HG03439 (cell line): ENCODE data around the gene TRIO.

Source experiments
- ATAC-seq: cut with Tn5 transposase; IDR thresholded peaks from one replicate; pipeline ENCODE4 v1.9.1; 2021; ENCODE audit warnings: mild to moderate bottlenecking, moderate library complexity; ENCODE audit not compliant: unreplicated experiment

Gene TRIO

DNA sequence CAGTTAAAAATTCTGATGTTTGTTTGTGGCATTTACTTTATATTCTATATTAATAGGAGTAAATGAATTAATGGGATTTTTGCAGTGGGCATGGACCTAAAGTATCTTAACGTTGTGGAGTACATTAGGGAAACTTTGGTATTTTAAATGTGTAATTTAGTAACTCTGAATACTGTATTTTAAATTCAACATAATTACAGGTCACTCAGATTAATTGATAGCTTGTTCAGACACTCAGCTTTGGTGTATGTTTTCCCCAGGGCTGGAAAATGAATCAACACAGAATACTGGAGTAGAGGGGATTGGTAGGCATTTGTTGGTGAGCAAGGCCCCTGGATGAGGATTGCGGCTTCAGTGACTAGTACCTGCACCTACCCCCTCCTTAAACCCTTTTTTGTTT is 117.5 kb downstream of the TRIO start:
- no peak for ATAC-seq

DNA sequence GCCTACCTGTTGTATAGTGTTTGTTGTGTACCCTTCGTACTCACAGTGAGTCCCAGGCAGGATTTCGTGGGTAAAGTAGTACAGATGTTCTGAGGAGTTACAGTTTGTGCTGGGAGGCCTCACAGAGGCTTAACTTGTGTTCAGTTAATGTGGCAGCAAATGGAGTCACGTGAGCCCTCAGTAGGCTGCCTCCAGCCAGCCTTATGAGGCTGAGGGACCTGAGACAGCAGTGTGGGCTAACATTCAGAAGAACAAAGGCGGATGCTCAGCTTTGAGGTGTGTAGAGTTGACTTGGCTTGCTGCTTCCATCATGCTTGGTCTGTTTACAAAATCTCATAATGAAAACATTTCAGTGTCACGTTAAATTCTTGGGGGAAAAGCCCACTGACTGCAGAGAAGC is 118.1 kb downstream of the TRIO start:
- ATAC-seq: no peak

DNA sequence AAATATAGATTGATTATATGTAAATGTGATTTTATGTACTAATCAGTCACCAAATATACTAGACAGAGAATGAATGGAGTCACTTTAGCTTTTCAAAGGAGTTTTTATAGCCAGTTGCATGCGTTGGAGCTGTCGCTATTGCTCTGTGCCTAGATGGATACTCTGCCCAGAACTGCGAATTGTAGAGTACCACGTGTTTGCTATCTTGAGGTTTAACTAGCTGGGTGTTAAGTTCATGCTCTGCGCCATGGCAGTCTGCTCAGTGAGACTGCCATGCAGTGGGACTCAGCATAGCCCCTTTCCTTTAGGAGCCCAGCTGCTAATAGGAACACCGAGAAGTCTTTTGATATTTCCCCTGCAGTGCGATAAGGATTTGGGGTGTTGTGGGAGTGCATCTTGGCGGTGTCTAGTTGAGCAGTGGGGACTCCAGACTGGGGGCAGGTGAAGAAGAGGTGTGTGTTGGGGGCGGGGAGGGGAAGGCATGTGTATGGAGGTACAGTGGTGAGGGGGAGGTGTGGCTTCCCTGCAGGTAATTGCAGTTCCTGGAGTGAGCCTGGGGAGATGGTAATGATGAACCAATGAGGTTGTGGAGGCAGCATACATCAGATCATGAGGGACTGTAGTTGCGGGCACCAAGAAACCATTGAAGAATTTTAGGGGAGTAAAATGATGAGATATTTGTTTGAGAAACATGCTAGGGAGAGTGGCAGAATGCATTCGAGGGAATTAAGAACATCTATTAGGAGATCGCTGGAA is 118.9 kb downstream of the TRIO start:
- no peak for ATAC-seq

DNA sequence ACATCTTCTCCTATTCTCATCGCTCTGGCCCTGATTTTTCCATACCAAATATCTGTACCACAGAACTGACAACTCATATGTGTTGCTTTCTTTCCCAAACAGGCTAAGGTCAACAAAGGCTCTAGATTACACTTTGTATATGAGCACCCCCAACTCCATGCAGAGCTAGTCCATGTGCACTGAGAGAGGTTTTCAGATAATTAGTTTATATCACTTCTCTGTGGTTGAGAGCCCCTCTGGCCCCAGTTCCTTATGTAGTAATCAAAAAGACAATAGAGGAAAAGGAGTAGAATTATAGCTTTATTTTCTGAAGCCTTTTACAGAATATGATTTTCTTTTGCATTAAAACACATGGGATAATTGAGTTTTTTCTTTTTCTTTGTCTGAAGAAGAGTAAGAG is 120.0 kb downstream of the TRIO start:
- ATAC-seq: no peak

DNA sequence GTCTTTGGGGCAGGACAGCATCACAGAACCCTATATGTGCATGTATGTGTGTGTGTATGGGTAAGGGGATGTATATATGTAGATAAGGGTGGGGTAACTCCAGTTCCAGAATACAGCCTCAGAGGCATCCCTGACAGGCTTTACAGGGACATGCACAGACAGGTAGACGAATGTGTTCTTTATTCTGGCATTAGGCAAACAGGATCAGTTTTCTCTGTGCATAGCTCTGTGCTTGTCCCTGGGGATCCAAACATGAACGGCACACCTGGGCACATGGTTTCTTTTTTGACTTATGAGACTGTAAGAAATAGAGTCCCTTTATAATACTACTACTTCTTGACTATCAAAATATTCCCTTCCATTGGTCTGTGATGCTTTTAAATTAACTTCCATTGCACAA is 120.6 kb downstream of the TRIO start:
- no peak for ATAC-seq

DNA sequence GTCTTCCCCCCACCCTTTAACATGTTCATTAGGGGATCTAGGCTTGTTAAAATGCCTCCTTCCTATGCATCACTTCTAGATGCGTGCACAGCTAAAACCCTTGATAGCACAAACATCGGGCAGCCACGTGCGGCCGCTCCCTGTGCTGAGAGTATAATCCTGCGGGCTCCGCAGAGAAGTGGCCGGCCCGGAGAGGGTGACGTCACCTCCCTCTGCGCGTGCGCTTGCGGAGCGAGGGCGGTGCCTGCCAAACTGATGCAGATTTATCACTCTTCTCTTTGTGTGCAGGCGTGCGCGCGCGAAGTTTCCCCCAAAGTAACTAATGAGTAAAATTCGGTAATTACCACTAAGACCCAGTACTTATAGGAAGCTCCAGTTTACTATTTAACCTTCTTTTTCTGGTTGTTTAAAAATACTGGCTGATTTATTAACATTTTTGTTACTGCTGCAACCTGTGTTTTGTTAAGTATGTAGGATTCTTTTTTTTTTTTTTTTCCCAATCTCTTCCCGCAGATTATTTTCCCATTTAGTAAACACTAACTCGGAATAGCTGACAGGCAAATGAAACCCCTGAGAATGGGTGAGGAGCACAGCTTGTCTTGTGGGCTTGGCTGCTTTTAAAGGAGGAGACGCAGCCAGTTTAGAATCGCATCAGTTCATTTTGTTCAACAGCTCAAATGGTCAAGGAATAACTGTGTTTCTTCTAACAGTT is 121.6 kb downstream of the TRIO start:
- peak; percentile 79 for ATAC-seq

DNA sequence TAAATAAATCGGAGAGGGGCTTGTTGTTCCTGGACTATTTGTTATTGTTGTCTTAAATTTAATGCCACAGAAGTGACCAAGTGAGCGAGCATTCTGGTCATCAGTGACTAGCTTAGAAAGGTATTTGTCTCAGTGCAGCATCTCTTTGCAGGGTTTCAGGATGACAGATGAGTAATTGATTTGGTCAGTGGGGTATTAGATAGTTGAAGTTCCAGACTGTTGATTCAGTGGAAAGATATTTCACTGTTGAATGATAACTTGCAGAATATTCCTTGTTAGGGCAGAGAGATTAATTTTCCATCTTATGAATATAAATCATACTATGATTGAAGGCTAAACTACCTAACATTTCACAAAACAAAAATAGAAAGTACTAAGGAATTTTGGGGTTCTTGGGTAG is 122.4 kb downstream of the TRIO start:
- ATAC-seq: no peak

DNA sequence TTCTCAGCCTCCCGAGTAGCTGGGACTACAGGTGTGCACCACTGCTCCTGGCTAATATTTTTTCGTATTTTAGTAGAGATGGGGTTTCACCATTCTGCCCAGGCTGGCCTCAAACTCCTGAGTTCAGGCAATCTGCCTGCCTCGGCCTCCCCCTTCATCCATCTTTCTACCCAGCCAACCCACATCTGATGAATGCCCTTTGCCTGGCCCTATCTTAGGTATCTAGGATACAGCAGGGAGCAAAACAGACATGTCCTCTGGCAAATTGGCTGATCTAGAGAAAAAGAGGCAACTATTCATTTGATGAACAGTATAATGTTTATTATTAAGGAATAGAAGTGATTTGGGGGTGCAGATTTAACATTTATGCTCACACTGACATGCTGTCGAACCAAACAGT is 123.0 kb downstream of the TRIO start:
- no peak for ATAC-seq

DNA sequence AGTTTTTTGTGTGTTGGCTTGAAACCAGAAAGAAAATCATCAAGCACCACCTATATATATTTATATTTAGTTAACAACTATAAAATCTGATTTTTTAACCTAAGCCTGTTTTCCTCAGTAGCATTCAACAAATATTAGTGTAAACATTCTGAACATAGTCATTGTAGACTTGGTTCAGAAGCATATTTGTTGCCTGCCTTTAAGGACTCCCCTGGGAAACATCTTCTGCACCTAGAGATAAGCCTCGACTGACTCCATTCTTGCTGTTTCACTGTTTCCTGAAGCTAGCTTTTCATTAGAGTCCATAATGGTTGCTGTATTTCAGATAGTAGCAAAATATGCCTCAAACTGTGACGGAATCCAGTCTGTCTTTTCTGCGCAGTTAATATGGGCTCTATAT is 123.5 kb downstream of the TRIO start:
- ATAC-seq: no peak

DNA sequence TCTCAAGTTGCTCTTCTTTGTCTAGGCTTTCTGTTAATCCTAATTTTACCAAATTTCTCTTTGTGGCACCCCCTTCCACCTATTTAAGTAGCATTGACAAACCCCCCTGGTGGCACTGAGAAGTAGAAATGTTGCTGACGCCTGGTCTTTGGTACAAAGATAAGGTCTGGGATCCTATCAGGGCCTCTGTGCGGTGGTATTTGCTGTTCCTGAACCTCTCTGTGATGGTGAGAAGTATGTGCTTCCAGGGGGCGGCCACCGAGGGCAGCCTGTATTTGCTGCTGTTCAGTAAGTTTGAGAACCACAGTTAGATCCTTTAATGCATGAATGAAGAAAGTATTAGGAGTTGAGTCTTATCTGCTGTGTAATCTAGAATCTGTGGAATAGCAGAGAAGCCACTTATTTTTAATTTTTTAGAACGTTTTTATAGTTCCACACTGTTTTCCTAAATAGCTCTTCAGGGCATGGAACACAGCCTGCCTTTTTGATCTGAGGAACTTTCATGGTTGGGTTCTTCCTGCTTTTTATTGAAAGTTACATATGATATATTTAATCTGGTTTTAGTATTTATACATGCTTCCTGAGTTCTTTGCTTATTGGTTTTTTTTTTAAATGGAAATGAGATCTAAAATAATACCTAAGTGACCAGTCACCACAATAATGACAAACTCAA is 124.2 kb downstream of the TRIO start:
- ATAC-seq: no peak

DNA sequence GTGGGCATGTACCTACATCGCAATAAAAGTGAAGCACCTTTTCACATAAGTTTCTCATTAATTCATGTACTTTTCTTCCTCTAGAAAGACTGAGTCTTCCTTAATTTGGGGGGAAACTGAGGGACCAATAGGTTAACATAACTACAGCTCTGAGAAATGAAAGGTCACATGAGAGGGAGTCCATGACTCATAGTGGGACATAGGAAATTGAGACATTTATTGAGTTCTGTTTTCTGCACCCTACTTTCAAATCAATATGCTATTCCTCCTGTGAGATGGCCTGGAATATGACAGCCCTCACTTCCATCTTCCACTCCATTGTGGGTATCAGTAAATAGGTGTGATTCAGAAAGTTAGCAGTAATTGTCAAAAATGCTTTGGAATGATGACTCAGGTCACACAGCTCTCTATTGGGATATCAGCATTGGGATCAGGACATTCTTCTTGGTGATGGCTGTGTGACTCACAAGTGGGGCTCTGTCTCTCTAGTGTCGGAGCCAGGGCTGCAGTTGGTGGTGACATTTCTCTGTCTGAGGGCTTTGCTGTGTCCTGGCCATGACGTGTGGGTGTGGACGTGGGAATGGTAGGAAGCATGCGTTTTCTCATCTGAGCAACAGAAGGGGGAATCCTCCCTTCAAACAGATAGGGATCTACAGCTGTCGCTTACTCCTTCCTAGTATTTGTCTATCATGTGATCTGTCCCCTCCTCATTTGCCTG is 125.0 kb downstream of the TRIO start:
- ATAC-seq: no peak

DNA sequence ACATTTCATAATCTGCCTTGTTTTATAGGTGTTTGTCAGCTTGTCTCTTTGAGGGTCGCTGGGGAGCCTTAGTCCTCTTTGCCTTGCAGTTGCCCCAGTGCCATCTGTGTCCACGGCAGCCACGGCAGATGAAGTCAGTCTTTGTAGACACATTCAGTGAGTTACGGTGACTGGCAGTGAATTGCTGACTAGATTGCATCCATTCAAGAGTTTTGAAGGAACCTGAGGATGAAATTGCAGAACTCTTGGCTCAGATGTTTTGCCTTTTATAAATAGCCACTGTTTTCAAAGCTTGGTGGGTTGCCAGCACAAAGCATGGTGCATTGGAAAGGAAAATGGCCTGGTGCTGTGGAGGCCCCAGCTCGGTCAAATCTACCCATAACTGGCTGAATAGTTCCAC is 125.6 kb downstream of the TRIO start:
- ATAC-seq: no peak

DNA sequence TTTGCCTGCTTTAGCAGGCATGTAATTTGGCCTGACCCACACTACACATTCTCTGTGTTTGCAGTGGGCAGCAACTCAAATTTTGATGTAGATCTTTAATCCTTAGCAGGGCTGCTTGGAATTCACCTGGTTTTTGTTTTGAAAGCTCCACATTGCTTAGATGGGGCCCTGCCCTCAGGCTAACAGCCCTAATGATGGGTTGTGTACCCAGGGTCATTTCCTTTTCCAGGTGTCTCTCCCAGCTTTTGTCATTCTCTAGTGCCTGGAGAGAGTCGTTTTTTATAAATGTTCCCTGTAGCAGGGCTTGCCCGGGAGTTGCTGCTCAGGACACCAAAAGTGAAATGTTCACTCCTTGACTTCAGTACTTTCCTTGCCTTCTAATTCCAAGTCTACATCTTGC is 126.3 kb downstream of the TRIO start:
- no peak for ATAC-seq

DNA sequence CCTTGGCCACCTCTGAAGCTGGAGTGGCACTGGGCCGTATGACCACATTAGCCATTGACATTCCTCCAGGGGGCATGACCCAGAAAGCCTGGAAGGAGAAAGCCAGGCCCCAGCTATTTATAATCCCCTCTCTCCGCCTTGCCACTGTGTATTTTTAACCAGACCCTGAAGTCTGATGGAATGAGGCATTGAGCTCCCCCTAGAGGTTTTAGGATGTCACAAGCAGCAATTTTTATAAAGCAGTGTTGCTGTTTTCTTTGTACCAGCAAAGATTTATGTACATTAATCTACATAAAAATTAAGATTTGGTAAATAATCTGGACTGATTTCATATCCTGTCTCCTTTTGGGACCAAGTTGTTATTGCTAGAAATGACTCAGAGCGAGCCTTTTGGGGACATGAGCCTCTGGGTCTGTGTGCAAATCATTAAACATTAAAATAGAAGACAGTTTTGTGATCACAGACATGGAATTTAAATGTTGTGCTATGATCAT is 127.1 kb downstream of the TRIO start:
- no peak for ATAC-seq

DNA sequence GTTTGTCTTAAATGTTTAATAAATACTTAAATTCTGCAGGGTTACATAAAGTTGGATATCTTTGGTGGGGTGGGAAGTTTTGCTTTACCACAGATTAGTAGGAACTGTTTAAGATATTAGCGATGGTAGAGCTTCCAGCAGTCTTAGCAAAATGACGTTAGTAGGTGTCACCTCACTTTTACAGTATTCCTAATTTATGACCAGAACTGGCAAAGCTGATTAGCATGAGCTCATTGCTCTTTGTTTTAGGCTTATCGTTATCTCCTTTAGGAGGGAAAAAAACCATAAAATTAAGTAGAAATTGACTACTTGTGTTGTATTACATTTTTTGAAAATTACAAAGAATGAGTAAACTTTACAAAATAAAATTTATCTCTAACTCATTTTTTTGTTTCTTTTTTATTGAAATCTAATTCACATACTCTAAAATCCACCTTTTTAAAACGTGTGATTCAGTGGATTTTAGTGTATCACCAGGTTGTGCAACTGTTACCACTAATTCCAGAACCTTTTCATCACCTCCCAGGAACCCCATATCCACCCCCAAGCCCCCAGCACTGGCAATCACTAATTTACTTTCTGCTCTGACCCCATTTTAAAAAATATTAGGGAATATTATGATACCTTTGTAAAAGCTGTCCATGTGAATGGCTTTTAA is 129.5 kb downstream of the TRIO start:
- ATAC-seq: no peak

DNA sequence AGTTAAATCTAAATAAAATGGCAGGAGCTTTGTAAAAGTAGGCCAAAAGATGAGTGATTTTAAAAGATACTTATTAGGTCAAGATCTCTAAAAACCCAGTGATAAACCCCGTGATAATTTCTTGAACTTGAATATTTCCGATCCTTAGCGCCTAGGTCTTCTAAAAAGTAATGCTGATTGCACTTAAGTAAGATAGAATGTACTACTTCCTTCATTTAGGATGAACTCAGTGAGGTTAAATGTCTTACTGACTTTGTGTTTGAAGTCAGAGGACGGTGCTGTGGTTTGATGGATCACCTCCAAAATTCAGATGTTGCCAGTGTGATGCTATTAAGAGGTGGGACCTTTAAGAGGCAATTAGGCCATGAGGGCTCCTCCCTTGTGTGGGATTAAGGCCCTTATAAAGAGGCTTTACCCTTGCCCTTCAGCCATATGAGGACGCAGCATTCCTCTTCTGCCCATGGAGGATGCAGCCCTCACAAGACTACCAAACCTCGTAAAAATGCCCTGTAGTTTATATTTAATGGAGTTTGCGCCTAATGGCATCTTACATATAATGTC is 130.1 kb downstream of the TRIO start:
- no peak for ATAC-seq

DNA sequence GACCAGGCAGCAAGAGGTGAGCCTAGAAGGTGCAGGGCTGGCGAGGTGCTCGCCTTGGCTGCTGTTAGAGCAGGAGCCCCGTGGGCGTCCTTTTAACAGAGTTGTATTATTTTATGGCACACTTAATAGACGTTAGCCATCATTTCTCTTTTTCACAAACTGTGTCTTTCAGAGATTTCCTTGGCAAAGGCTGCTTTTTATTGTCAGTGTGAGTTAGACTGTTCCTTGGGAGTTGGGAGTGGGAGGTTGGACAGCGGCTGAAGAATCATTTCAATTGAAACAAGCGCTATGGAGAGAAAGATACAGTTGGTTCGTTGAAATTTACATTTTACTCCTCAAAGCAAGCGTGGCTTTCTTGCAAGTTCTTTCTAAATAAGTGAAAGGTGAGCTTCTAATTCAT is 133.2 kb downstream of the TRIO start:
- ATAC-seq: no peak

DNA sequence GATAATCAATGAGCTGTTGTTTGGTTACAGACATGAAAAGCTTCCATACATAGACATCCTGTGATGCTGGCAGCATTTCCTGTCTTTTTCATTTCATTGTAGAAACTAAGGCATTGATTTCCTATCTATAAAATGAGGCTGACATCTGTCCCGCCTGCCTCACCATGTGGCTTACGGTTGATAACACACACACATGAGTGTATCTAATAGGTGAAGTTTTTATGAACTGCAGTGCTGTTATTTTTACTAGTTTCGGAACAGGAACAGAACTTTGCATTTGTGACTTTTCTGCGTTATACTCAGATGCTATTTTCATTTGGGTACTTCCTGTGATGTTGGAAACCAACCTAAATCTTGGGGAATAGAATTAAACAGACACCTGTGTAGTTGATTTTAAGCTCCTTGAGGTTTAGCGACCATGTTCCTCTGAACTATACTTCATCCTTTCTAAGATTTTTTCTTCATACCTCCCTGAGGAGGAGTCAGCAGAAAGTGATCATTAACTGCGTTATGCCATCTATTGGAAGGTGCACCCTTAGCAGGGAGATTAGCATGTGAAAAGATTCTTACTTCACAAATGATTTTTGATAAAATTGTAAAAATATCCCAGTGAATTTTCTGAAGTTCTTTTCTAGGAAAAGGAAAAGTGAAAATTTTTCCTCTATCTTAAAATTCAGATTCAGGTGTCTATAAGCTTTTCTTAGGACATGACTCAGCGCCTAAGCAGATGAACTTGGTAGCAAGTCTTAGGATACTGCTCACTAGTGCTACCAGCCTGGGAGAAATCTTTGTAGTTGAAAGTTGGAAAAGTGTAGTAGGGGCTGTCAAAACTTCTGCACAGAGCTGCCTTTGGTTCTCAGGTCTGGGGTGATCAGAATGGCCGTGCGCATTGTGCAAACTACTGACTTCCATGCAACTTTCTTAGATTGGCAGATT is 134.5 kb downstream of the TRIO start:
- peak; percentile 57 for ATAC-seq

DNA sequence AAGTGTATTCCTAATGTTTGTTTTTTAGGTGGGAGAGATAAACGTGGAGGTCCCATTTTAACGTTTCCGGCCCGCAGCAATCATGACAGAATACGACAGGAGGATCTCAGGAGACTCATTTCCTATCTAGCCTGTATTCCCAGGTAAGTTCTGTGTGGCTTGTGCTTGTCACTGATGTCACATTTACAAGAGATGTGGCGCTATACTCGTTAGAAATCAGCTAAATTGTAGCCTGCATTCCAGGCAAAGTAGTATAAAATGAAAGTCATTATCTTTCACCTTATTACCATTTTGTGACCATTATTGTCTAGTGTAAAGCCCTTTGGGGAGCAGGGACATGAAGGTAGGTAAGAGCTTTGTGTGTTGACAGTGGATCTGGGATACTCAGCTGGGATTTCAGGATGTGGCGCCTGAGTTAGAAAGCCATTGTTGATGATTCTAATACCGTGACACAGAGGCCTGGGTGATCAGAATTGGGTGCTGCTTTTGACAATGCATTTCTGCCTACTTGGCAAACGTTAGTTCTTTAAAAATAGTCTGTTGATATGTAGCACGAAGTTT is 137.2 kb downstream of the TRIO start:
- no peak for ATAC-seq
